ENCODE results near the gene PTPRU.

Gene PTPRU

DNA sequence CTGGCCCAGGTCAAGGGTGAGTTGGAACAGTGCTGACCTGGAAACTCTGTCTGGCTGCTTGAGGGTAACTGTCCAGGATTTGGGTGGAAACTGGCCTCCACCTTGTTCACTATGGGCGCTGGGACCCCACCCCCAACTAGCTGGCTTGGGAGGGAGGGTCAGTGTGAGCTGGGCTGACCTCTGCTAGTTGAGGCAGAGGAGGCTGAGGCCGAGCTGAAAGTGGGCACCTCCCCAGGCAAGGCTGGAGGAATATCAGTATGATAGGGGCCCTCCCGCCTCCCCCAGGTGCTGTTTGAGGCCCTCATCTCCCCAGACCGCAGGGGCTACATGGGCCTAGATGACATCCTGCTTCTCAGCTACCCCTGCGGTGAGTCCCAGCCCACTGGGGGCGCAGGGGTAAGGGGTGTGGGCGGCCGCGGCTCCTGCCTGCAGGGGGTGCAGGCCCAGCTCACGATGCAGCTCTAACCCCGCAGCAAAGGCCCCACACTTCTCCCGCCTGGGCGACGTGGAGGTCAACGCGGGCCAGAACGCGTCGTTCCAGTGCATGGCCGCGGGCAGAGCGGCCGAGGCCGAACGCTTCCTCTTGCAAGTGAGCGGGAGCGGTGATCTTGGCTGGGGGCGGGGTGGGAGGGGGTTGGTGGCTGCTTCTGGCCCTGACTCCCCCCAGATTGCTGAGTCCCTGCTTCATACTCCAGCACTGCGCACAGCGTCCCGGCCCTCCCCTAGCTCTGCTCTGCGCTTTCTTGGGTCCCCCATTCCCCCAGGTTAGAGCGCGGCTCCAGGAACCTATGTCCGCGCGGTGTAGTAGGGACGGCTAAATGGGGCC, 22.9 kb downstream of the PTPRU start:
- Histone ChIP-seq H4K20me1 (peaks cover 0 to 12% (median 0%) of the 10 kb centered on the region in 11 experiments; a peak in 6 of 22 replicates), H3K9me3 (replicated peaks in 1 of 11) (no peaks in the 10 kb centered on the region), H3K27ac (no peak overlapping the region), H3K27me3 (peaks cover 31 to 49% (median 46%) of the 10 kb centered on the region in 11 experiments), H3K36me3 (no peaks in the 10 kb centered on the region), H3K9ac (peak overlapping the region in 8 of 11 experiments; percentile 44 to 71 (median 63); a peak in 14 of 22 replicates), H3K4me1 (peaks cover 4 to 23% (median 20%) of the 10 kb centered on the region in 10 experiments; a peak in 18 of 20 replicates), H3K4me2 (peak overlapping the region; percentile 94 to 99 (median 97)), H3K4me3 (peak overlapping the region; percentile 58 to 73 (median 64))
- TF ChIP-seq Cebpa-rat (IDR thresholded peaks at IDR 0.05), result no peak

DNA sequence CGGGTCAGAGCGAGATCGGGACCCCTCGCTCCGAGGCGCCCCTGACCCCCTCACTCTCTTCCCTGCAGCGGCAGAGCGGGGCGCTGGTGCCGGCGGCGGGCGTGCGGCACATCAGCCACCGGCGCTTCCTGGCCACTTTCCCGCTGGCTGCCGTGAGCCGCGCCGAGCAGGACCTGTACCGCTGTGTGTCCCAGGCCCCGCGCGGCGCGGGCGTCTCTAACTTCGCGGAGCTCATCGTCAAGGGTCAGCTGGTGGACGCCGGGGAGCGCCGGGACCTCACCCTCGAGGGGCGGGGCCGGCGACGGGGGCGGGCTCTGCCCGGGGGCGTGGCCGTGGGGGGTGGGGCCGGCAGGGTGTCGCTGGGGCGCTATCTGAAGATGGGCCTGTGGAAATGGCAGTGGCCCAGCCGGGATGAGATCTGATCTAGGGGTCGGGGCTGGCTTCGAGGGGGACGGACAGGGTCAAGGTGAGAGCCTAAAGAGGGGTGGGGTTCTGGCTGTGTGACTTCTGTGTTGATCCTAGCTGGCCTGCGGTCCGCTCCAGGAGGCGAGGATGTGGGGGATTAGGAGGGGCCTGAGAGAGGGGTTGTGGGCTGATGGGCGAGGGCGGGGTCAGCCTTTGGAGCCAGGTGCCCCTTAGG, 23.6 kb downstream of the PTPRU start:
- H3K27me3 ChIP-seq, result peaks cover 31 to 49% (median 46%) of the 10 kb centered on the region in 11 experiments
- peak overlapping the region; percentile 58 to 73 (median 64) for H3K4me3 ChIP-seq
- H3K9ac ChIP-seq, result peak overlapping the region in 8 of 11 experiments; percentile 44 to 71 (median 63); a peak in 14 of 22 replicates
- H3K36me3 ChIP-seq, result no peaks in the 10 kb centered on the region
- TF ChIP-seq Cebpa-rat (IDR thresholded peaks at IDR 0.05), result no peak
- peaks cover 4 to 23% (median 20%) of the 10 kb centered on the region in 10 experiments; a peak in 18 of 20 replicates for H3K4me1 ChIP-seq
- peak overlapping the region; percentile 94 to 99 (median 97) for H3K4me2 ChIP-seq
- H3K9me3 ChIP-seq (replicated peaks in 1 of 11), result no peaks in the 10 kb centered on the region
- no peak overlapping the region for H3K27ac ChIP-seq
- H4K20me1 ChIP-seq, result peaks cover 0 to 12% (median 0%) of the 10 kb centered on the region in 11 experiments; a peak in 6 of 22 replicates

DNA sequence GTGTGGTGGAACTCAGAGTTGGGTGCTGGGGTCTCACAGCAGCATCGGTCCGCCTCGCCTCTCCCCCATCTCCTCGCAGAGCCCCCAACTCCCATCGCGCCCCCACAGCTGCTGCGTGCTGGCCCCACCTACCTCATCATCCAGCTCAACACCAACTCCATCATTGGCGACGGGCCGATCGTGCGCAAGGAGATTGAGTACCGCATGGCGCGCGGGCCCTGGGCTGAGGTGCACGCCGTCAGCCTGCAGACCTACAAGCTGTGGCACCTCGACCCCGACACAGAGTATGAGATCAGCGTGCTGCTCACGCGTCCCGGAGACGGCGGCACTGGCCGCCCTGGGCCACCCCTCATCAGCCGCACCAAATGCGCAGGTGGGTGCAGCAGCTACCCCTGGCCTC, 24.2 kb downstream of the PTPRU start:
- Histone ChIP-seq H3K27ac (no peak overlapping the region), H3K9me3 (replicated peaks in 1 of 11) (no peaks in the 10 kb centered on the region), H3K36me3 (no peaks in the 10 kb centered on the region), H3K9ac (no peak overlapping the region), H3K4me3 (peak overlapping the region in 1 of 10 experiments; percentile 67; a peak in 3 of 20 replicates), H3K4me1 (peaks cover 4 to 23% (median 20%) of the 10 kb centered on the region in 10 experiments; a peak in 18 of 20 replicates), H3K4me2 (peak overlapping the region in 10 of 11 experiments; percentile 94 to 99 (median 96); a peak in 15 of 22 replicates), H4K20me1 (peaks cover 0 to 12% (median 0%) of the 10 kb centered on the region in 11 experiments; a peak in 6 of 22 replicates), H3K27me3 (peaks cover 31 to 49% (median 46%) of the 10 kb centered on the region in 11 experiments)
- no peak for TF ChIP-seq Cebpa-rat (IDR thresholded peaks at IDR 0.05)

DNA sequence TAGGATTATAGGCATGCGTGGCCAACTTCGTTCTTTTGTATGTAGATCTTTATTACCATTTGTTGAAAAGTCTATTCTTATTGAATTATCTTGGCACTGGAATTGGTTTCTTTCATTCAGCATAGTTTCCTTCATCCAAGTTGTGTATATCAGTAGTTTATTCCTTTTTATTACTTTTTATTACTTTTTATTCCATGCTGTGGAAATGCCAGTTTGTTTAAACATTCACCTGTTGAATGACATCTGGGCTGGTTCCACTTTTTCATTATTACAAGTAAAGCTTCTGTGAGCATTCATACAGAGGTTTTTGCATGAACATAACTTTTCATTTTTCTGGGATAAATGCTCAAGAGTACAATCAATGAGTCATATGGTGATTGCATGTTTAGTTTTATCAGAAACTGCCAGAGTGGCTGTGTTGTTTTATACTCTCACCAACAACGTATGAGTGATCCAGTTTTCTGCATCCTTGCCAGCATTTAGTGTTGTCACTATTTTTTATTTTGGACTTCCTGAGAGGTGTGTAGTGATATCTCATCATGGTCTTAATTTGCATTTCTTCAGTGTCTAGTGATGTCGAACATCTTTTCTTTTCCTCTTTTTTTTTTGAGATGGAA, 28.6 kb downstream of the PTPRU start:
- H3K4me1 ChIP-seq, result peaks cover 0 to 5% (median 0%) of the 10 kb centered on the region in 10 experiments; a peak in 1 of 20 replicates
- peaks cover 0 to 6% (median 0%) of the 10 kb centered on the region in 11 experiments; a peak in 1 of 22 replicates for H4K20me1 ChIP-seq
- no peak overlapping the region for H3K27ac ChIP-seq
- no peak overlapping the region for H3K9ac ChIP-seq
- no peaks in the 10 kb centered on the region for H3K36me3 ChIP-seq
- no peak overlapping the region for H3K4me2 ChIP-seq
- no peak for TF ChIP-seq Cebpa-rat (IDR thresholded peaks at IDR 0.05)
- no peaks in the 10 kb centered on the region for H3K9me3 ChIP-seq (replicated peaks in 1 of 11)
- H3K27me3 ChIP-seq, result peaks cover 10 to 22% (median 17%) of the 10 kb centered on the region in 11 experiments
- no peak overlapping the region for H3K4me3 ChIP-seq

DNA sequence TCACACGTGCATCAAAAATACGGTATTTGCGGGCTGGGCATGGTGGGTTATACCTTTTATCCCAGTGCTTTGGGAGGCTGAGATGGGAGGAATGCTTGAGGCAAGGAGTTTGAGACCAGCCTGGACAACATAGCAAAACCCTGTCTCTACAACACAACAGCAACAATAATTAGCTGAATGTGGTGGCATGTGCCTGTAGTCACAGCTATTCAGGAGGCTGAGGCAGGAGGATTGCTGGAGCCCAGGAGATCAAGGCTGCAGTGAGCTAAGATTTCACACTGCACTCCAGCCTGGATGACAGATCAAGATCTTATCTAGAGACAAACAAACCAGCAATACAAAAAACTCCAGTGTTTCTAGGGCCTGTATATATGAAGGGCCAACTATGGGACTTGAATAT, 30.6 kb downstream of the PTPRU start:
- H3K27me3 ChIP-seq, result peaks cover 0 to 2% (median 0%) of the 10 kb centered on the region in 11 experiments; a peak in 3 of 22 replicates
- no peaks in the 10 kb centered on the region for H4K20me1 ChIP-seq
- H3K9ac ChIP-seq, result no peak overlapping the region
- 0 out of 20 replicates have a peak, but pooled peaks cover 0 to 5% (median 0%) of the 10 kb centered on the region in 10 experiments for H3K4me1 ChIP-seq
- no peak overlapping the region for H3K4me2 ChIP-seq
- H3K9me3 ChIP-seq (replicated peaks in 1 of 11), result no peaks in the 10 kb centered on the region
- H3K27ac ChIP-seq, result no peak overlapping the region
- no peak for TF ChIP-seq Cebpa-rat (IDR thresholded peaks at IDR 0.05)
- H3K36me3 ChIP-seq, result no peaks in the 10 kb centered on the region
- no peak overlapping the region for H3K4me3 ChIP-seq

DNA sequence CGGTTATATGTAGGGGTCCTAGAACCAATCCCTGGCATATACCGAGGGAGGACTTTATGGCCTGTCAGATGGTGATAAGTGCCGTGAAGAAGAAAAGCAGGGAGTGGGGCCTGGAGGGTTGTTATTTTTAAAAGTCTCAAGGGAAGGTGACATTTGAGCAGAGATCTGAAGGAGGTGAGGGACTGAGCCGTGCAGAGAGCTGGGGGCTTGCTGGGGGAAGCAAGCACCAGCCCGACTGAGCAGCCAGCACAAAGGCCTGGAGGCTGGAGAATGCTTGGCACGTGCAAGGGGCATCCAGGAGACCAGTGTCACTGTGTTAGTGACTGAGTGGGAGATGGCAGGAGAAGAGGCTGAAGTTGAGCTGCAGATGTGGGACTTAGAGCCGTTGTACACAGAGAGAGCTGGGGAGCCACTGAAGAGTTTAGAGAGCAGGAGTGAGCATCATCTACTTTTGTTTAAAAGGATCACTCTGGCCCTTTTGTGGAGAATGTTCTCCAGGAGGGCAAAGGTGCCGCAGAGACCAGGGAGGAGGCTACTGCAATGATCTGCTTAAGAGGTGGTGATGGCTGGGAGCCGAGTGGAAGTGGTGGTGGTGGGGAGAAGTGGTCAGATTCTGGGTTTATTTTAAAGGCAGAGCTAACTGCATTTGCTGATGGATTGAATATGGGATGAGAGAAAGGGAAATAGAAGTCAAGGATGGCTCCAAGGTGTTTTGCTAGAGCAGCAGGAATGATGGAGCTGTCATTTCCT, 31.2 kb downstream of the PTPRU start:
- no peak for TF ChIP-seq Cebpa-rat (IDR thresholded peaks at IDR 0.05)
- Histone ChIP-seq H3K9ac (no peak overlapping the region), H3K27ac (no peak overlapping the region), H3K4me1 (0 out of 20 replicates have a peak, but pooled peaks cover 0 to 5% (median 0%) of the 10 kb centered on the region in 10 experiments), H4K20me1 (no peaks in the 10 kb centered on the region), H3K9me3 (replicated peaks in 1 of 11) (no peaks in the 10 kb centered on the region), H3K4me2 (no peak overlapping the region), H3K27me3 (no peaks in the 10 kb centered on the region; a peak in 1 of 22 replicates), H3K36me3 (no peaks in the 10 kb centered on the region), H3K4me3 (no peak overlapping the region)

DNA sequence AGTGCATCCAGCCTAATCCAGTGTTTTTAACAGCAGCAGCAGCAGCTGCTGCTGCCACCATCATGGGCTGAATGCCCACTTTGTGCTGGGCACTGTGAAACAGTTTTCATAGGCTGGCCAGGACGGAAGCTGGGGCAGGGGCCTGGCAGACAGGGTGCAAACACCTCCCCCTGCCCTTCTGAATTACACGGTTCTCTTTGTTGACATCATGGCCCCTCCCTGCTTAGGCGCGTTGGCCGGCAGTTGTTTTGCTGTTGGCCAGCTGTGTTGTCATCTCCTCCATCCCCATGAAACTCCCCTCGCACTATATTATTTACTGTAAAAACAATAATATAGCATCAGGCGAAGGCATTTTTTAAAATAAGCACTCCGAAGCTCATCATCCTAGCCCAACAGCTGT, 33.1 kb downstream of the PTPRU start:
- H3K9ac ChIP-seq, result no peak overlapping the region
- H3K4me3 ChIP-seq, result no peak overlapping the region
- no peak for TF ChIP-seq Cebpa-rat (IDR thresholded peaks at IDR 0.05)
- no peak overlapping the region for H3K4me2 ChIP-seq
- no peaks in the 10 kb centered on the region for H3K36me3 ChIP-seq
- H3K27ac ChIP-seq, result no peak overlapping the region
- no peaks in the 10 kb centered on the region; a peak in 1 of 22 replicates for H3K27me3 ChIP-seq
- no peaks in the 10 kb centered on the region for H4K20me1 ChIP-seq
- no peaks in the 10 kb centered on the region for H3K9me3 ChIP-seq (replicated peaks in 1 of 11)
- H3K4me1 ChIP-seq, result 0 out of 20 replicates have a peak, but pooled peaks cover 0 to 5% (median 0%) of the 10 kb centered on the region in 10 experiments

DNA sequence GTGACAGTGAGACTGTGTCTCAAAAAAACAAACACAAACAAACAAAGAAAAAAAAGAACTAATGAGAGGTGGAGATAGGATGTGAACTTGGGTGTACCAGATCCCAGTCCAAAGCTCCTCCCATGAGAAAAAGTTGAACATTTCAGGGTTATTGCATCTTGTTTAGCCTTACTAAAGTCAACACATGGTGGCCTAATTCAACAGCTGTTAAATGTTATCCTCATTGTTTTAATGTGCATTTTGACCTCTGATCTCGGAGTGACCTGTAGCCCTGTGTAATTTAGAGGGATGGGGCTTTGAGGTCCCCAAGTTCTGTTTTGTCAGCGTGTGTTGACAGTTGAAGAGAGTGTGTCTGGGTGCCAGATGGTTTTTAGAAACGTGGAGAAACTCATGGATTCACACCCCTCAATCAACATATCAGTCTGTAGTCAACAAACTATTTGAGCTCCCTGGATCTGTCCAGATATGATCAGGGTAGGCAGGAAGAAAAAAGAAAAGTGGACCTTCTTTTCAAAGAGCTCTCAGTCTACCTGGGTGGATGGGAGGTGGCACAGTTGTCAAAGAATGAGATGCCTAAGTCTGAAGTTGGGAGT, 34.7 kb downstream of the PTPRU start:
- no peak overlapping the region for H3K4me2 ChIP-seq
- no peak overlapping the region for H3K9ac ChIP-seq
- 0 out of 20 replicates have a peak, but pooled peaks cover 0 to 5% (median 0%) of the 10 kb centered on the region in 10 experiments for H3K4me1 ChIP-seq
- H3K36me3 ChIP-seq, result no peaks in the 10 kb centered on the region
- no peak for TF ChIP-seq Cebpa-rat (IDR thresholded peaks at IDR 0.05)
- no peaks in the 10 kb centered on the region for H4K20me1 ChIP-seq
- no peak overlapping the region for H3K4me3 ChIP-seq
- no peaks in the 10 kb centered on the region; a peak in 1 of 22 replicates for H3K27me3 ChIP-seq
- no peaks in the 10 kb centered on the region for H3K9me3 ChIP-seq (replicated peaks in 1 of 11)
- no peak overlapping the region for H3K27ac ChIP-seq
